ENCODE measurements around the gene NDUFS1.
"Not testable (repeated sequence)": the region's sequence is repeated elsewhere in the genome, so short reads cannot be mapped to it uniquely, and the experiment has no call there.

Gene NDUFS1

DNA sequence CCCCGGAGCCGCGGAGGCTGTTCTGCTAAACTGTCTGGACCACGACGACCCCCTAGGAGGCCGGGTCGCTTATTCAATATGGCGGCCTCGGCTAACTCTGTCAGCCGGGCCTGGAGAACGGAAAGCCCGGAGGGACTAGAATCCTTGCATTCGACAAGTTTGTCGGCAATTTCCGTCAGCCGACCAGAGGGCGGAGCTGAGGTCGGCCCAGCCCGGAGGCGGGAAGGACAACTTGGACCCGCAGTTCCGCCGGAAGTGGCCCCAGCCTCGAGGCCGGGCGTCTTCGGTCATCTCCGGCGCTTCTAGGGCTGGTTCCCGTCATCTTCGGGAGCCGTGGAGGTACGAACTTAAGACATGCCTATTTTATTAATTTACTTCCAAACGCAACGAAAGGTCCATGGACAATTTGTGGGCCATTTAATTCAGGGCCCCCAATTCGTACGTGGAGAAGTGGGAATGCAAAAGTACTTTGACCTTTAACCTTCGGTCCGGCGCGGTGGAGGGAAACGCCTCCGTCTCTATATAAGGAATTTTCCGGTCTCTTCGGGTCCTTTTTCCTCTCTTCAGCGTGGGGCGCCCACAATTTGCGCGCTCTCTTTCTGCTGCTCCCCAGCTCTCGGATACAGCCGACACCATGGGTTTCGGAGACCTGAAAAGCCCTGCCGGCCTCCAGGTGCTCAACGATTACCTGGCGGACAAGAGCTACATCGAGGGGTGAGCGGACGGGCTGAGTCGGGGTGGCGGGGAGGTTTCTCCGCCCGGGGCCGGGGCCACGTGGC lies at the start of gene NDUFS1, which contains the start of gene EEF1B2:
TSS of gene NDUFS1 (minus strand) at position 99 of the 779 bp plus-strand sequence. CDS start 5,766 bp downstream, outside the sequence.
TSS of gene EEF1B2 (plus strand) at position 550 of the 779 bp plus-strand sequence. CDS start at position 635, 85 bp downstream.
- peak; percentile 96 for DNase-seq (ENCODE audit: low read depth)

DNA sequence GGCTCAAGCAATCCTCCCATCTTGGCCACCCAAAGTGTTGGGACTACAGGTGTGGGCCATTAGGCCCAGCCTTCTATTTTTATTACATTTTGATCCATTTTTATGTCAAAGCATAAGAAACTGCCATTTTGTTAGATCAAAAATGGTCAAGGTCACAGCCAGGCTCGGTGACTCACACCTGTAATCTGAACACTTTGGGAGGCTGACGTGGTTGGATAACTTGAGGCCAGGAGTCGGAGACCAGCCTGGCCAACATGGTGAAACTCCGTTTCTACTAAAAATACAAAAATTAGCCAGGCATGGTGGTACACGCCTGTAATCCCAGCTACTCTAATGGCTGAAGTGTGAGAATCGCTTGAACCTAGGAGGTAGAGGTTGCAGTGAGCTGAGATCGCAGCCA lies 49.7 kb upstream of the NDUFS1 start:
- DNase-seq (ENCODE audit: low read depth): no peak

DNA sequence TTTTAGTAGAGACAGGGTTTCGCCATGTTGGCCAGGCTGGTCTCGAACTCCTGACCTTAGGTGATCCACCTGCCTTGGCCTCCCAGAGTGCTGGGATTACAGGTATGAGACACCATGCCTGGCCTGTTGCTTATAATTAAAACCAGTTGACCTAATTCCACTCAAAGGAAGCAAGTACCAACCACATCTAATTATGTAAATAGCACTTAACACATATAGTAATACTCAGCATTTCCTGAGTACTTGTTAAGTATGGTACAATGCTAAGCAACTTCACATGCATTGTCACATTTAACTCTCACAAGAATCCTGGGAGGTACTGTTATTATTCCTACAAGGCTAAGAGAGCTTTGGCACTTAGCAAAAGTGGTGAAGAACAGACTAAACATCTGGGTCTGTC lies 48.1 kb upstream of the NDUFS1 start:
- not testable (repeated sequence) for DNase-seq (ENCODE audit: low read depth)

DNA sequence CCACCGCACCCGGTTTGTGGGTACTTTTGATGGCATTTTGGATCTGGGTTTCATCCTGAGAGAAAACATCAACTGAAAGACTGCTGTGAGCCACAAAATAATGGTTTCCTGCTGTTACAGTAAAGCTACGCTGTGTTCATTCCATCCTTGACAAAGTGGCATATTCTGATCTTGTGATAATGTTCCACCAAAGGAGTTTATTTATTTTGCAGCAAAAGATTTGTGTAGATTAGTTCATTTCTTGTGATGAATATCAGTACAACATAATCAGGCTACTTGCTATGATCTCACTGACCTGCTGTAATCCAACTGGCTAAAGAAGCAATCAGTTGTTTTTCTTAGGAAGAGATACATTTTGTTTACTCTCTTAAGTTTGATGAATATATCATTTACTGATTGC lies 45.5 kb upstream of the NDUFS1 start:
- no peak for DNase-seq (ENCODE audit: low read depth)

DNA sequence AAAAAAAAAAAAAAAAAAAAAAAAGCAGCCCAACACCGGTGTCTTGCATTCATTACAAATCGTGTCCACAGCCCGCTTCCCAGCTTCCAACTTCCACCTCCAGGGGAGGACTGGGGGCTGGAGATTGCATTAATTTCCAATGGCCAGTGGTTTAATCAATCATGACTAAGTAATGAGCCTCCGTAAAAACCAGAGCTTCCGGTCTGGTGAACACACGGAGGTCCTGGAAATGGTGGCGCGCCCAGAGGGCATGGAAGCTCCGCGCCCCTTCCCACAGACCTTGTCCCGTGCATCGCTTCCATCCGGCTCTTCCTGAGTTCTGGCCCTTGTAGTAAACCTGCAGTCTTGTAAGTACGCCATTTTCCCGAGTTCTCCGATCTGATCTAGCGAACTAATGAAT lies 44.1 kb upstream of the NDUFS1 start:
- DNase-seq (ENCODE audit: low read depth): no peak

DNA sequence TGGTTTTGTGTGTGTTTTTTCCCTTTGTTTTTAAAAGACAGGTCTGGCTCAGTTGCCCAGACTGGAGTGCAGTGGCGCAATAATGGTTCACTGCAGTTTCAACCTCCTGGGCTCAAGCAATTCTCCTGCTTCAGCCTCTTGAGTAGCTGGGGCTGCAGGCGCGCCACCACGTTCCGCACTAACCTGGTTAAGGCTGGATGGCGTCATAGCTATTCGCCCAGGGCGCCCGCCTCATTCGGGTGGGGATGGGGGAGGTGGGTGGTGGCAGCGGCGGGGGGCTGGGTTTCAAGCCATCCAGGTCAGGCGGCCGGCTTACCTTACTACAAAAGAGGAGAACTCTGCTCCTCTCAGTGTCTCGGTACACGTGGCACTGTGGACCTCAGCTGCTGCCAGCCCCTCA lies 43.2 kb upstream of the NDUFS1 start:
- no peak for DNase-seq (ENCODE audit: low read depth)

DNA sequence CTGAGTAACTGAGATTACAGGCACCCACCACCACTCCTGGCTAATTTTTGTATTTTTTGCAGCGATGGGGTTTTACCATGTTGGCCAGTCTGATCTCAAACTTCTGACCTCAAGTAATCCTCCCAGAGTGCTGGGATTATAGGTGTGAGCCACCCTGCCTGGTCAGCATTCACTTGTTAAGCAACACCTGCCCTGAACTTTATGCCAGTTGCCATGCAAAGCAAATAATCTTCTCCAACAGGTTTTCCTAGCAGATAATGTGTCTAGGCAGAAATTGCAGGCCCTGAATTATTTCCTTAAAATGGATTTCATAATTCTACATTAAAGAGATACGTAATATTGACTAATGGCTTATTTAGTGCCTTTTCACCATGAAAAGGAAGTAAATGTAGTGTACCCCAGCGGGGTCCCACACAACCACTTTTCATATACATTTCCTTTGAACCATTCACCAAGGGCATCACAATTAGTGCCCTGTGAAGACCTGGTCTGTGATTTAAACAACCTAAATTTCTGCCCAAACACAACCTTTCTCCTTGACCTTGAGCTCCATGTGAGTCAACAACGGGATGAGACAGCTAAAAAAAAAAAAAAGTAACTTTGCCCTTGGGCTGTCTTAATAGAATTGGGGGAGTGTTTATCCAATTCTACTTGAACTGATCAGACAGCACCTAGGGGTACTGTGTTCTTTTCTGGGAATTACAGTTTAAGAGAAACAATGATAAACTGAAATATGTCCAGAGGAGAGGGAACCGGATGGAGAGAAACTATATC lies 42.0 kb upstream of the NDUFS1 start:
- DNase-seq (ENCODE audit: low read depth): no peak

DNA sequence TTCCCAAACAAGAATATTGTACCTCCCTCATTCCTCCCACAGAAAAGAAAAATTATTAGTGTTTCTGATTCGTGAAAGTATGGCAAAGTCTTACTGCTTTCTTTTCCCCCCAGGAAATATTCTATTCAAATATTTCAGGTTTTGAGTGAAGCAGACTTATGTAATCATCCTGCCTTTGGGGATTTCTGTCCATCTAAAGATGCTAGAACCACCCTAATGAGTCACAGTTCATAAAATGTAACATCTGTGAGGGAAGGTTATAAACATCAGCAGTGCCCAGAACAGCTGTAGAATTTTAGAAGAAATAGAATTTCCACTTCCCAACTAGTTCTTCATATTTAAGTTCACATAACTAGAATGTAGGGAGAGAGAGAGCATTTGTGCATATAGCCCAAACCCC lies 39.4 kb upstream of the NDUFS1 start:
- peak; percentile 51 for DNase-seq (ENCODE audit: low read depth)

DNA sequence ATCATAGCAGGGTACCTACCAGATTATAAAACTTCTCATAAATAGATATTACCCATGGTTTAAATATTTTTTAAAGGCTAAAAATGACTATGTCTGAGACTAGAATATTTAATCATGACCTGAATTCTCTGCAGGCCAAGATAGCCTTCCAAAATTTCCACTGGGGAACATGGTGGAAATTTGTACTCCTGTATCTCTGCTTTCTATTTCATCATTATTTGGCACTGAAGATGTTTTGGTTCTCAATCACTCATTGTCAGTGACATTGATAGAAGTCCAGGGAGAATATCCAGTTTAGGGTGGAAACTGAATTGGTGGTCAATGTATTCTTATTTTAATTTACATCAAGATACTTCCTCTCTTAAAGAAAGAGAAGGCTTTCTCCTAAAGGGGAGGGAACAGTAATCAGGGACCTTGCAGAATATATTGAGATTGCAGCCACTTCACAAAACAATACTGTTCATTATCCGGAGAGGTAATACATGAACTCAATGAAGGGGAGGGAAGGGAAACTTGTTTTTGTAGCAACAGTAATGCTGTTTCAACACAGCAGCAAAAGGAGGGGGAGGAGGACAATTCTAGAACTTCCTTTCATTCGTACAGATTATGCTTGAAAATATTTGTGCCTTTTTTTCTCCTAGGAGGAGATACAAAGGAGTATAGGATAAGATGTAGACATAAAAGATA lies 34.6 kb upstream of the NDUFS1 start:
- DNase-seq (ENCODE audit: low read depth): no peak

DNA sequence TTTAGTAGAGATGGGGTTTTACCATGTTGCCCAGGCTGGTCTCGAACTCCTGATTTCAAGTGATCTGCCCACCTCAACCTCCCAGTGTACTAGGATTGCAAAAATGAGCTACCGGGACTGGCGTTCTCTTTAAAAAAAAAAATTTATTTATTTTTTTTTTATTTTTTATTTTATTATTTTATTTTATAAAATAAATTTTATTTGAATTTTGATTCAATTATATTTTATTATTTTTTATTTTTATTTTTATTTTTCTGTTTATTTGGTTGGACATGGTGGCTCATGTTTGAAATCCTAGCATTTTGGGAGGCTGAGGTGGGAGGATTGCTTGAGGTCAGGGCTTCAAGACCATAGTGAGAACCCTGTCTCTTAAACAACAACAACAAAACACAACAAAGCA lies 32.9 kb upstream of the NDUFS1 start:
- no peak for DNase-seq (ENCODE audit: low read depth)

DNA sequence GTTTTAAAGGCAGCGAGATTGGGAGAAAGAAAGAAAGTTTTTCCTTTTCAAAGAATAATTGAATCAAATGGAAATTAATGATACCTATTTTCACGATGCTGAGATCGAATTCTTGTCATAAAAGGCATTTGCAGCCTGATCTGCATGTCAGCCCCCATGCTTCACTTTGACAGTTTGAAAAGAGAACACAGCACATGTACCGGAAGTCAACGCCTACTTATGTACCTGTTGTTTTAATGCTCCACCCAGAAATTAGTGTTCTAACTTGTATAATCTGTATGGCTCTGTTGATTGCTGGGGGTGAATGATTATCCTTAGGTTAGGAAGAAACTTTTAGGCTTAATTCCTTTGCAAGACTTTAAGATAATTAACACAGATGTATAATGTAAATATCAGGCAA lies 31.4 kb upstream of the NDUFS1 start:
- no peak for DNase-seq (ENCODE audit: low read depth)

DNA sequence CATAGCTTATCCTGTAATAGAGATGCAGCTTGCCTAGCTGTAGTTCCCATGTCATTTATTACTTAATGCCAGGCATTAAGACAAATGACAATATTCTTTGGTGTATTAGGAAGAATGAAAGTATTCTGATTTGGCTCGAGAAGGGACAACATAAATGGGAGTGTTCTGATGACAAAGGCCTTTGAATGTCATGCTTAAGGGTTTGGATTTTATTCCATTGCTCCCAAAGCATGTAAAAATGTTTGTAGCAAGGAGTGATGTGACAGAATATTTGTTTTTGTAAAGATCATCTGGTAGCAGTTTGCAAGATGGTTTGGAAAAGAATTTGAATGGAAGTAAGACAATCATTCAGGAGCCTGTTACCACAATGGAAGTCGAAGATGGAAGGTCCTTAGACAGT lies 30.9 kb upstream of the NDUFS1 start:
- DNase-seq (ENCODE audit: low read depth): no peak

DNA sequence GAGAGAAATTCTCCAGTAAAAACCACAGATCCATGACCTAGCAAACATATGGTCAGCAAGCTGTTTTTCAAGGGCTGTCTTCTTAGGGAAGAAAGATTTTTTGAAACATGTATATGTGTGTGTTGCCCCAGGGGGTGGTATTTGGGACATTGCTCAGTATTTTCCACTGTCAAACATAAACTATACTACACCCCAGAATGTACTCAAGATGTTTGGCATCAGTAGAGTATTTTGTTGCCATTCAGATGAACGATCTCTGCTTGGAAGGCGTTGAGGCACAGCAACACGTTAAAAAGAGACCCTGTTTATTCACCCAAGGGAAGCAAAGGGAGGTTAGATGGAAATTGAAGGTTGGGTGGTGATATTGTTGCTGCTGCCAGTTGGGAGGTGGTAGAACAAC lies 30.4 kb upstream of the NDUFS1 start:
- DNase-seq (ENCODE audit: low read depth): no peak

DNA sequence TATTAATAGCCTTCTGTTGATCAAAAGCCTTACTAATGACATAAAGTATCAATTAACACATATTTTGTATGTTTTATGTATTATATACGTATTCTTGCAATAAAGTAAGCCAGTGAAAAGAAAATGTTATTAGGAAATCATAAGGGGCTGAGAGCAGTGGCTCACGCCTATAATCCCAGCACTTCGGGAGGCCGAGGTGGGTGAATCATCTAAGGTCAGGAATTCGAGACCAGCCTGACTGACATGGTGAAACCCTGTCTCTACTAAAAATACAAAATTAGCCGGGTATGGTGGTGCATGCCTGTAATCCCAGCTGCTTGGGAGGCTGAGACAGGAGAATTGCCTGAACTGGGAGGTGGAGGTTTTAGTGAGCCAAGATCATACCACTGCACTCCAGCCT lies 22.3 kb upstream of the NDUFS1 start:
- DNase-seq (ENCODE audit: low read depth): not testable (repeated sequence)

DNA sequence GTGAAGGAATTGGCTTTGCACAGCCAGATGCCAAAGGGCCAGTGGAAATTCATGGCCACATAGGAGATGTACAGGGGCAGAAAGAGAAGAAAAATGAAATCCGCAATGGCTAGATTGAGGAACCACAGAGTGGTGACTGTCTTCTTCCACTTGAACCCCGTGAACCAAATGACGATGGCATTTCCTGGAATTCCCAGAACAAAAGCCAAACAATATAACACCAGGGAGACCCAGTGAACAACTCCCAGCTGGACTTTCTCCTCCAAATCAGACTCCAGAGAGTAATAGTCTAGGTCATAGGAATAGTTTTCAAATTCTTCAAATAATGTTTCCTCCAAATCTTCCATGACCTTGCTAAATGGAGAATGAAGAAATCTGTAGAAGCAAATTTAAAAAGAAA lies 17.7 kb upstream of the NDUFS1 start:
- DNase-seq (ENCODE audit: low read depth): no peak

DNA sequence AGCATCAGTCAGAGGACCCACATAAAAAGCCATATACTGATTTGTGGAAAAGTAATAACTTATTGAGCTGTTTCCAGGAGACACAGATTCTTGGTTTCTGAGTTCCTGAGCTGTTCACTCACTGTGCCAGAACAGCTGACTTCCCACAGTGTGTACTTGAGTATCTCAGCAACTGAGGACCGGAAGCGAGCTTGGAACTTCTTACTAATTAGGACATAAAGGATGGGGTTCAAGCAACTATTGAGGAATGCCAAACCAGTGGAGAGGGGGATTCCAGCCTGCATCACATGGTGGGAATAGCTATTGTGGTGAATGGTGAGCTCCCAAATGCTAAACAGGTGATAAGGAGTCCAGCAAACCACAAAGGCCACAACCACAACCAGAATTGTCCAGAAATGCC lies 16.9 kb upstream of the NDUFS1 start:
- DNase-seq (ENCODE audit: low read depth): no peak

DNA sequence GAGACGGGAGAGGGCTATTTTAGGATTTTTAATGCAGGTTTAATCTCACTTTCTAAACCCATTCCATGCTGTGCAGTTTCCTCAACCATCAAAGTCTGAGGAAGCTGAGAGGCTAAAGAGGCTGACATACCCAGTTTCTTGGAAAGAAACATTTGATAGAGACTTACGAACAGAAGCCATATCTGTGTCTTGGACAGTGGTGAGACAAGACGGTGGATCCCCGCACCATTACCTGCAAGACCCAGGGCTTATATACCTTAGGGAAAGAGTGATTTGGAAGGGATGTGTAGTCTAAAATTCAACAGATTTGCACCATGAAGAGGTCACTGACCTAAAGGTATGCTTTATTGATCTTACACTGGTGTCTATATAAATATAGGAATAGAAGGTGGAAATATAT lies 13.9 kb upstream of the NDUFS1 start:
- no peak for DNase-seq (ENCODE audit: low read depth)

DNA sequence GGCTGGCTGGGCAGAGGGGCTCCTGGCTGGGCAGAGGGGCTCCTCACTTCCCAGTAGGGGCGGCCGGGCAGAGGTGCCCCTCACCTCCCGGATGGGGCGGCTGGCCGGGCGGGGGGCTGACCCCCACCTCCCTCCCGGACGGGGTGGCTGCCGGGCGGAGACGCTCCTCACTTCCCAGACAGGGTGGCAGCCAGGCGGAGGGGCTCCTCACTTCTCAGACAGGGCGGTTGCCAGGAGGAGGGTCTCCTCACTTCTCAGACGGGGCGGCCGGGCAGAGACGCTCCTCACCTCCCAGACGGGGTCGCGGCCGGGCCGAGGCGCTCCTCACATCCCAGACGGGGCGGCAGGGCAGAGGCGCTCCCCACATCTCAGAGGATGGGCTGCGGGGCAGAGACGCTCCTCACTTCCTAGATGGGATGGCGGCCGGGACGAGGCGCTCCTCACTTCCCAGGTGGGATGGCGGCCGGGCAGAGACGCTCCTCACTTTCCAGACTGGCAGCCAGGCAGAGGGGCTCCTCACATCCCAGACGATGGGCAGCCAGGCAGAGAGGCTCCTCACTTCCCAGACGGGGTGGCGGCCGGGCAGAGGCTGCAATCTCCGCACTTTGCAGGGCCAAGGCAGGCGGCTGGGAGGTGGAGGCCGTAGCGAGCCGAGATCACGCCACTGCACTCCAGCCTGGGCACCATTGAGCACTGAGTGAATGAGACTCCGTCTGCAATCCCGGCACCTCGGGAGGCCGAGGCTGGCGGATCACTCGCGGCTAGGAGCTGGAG lies 12.6 kb upstream of the NDUFS1 start:
- not testable (repeated sequence) for DNase-seq (ENCODE audit: low read depth)

DNA sequence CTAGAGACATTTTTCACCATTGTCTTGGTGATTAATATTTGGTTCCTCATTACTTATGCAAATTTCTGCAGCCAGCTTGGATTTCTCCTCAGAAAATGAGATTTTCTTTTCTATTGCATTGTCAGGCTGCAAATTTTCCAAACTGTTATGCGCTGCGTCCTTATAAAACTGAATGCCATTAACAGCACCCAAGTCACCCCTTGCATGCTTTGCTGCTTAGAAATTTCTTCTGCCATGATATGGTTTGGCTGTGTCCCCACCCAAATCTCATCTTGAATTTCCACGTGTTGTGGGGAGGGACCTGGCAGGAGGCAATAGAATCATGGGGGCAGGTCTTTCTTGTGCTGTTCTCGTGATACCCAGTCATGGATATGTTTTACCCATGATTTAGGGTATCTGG lies 9.0 kb upstream of the NDUFS1 start:
- not testable (repeated sequence) for DNase-seq (ENCODE audit: low read depth)

DNA sequence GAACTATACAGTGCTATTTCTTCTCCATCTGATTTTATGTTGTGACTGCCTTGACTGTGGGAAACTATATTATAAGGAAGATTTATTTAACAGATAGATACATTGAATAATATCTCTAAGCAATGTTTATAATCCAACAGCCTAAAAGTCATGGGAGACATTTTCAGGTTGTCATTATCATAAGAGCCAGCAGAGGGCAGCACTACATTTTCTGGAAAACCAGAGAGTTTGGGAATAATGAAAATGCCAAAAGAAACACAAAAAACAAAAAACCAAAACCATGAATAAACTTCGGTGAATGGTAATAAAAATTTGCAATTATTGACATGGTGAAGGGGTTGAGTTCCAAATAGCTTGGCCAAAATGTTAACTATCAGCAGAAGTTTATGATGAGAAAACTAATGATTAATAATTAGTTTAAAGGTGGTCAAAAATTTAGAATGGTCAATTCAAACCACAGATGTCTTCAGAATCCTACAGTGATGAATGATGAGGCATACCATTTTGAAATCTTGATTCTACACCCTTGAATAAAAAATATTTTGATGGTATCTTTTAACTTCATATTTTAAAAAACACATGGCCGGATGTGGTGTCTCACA lies 5.1 kb upstream of the NDUFS1 start:
- DNase-seq (ENCODE audit: low read depth): no peak

DNA sequence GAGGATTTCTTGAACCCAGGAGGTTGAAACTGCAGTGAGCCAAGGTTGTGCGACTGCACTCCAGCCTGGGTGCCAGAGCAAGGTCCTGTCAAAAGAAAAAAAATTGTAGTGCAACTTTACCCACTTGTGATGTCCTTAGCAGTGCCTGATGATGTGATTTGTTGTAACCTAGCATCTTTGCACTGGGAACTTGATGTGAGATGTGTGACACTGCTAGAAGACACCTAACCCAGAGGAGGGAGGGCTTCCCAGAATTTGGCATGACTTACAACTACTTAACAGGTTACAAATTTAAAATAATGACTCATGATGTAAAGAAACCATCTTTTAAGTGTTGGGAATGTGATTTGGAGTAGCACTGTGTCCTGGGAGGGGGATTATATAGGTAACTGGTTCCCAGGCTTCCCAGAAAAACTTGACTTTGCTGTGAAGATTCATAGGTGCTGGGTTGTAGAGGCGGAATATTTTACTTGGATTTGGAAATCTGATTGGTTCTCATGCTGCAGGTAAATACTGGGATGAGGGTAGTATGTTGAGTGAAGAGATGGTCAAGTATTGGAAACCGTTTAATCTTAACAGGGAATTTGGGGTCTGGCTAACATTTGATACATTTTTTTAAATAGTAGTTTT lies 4.1 kb upstream of the NDUFS1 start:
- DNase-seq (ENCODE audit: low read depth): no peak

Measured in fibroblast of the conjunctiva (primary cell).